ENCODE data around the gene GATAD2B.

- TF ChIP-seq CTCF (IDR thresholded peaks at IDR 0.05; ENCODE audit: low read length), result no peak
- no peak for TF ChIP-seq EZH2 (IDR thresholded peaks at IDR 0.05; ENCODE audit: borderline replicate concordance, low read length)
Measured at GRCh38 chr1:153818876-153819275, 103.9 kb downstream of the GATAD2B start.

Data from OCI-LY1 (cell line).